Measurements from ENCODE around the gene ZSCAN23.

- TF ChIP-seq POLR2A (IDR thresholded peaks at IDR 0.05) (no peak), POLR2AphosphoS5 (IDR thresholded peaks at IDR 0.05) (no peak)
- TF ChIP-seq, protein P1, sequence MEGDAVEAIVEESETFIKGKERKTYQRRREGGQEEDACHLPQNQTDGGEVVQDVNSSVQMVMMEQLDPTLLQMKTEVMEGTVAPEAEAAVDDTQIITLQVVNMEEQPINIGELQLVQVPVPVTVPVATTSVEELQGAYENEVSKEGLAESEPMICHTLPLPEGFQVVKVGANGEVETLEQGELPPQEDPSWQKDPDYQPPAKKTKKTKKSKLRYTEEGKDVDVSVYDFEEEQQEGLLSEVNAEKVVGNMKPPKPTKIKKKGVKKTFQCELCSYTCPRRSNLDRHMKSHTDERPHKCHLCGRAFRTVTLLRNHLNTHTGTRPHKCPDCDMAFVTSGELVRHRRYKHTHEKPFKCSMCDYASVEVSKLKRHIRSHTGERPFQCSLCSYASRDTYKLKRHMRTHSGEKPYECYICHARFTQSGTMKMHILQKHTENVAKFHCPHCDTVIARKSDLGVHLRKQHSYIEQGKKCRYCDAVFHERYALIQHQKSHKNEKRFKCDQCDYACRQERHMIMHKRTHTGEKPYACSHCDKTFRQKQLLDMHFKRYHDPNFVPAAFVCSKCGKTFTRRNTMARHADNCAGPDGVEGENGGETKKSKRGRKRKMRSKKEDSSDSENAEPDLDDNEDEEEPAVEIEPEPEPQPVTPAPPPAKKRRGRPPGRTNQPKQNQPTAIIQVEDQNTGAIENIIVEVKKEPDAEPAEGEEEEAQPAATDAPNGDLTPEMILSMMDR (IDR thresholded peaks at IDR 0.05): no peak
These were observed 35.1 kb downstream of the ZSCAN23 start for GRCh38 chr6:28408076-28408802.

All from prostate gland (tissue), 2 donors.